HG02798 (cell line): Measurements from ENCODE around the gene LRIT1.
"Not testable (repeated sequence)": the region's sequence is repeated elsewhere in the genome, so short reads cannot be mapped to it uniquely, and the experiment has no call there.

Source experiments
- ATAC-seq: cut with Tn5 transposase; IDR thresholded peaks from one replicate; pipeline ENCODE4 v1.9.1; 2021; ENCODE audit warnings: mild to moderate bottlenecking; ENCODE audit not compliant: unreplicated experiment, poor library complexity

The LRIT1 gene

GRCh38 chr10:84241185-84241790 is at the start of gene LRIT1:
LRIT1 (minus strand) TSS chr10:84241546; CDS start chr10:84241439, 107 bp downstream.
- ATAC-seq: no peak

- ATAC-seq: no peak
These were observed 48.9 kb upstream of the LRIT1 start for GRCh38 chr10:84290235-84290634.

- no peak for ATAC-seq
These were observed 48.3 kb upstream of the LRIT1 start for GRCh38 chr10:84289521-84290200.

- ATAC-seq: no peak
These were observed 46.8 kb upstream of the LRIT1 start for GRCh38 chr10:84288151-84288550.

- ATAC-seq: no peak
These were observed 45.3 kb upstream of the LRIT1 start for GRCh38 chr10:84286695-84287094.

GRCh38 chr10:84279876-84280475 is 38.6 kb upstream of the LRIT1 start:
- ATAC-seq: not testable (repeated sequence)

GRCh38 chr10:84270708-84271107 is 29.4 kb upstream of the LRIT1 start:
- no peak for ATAC-seq

GRCh38 chr10:84269773-84270172 is 28.4 kb upstream of the LRIT1 start:
- ATAC-seq: no peak

- ATAC-seq: no peak
These were observed 27.8 kb upstream of the LRIT1 start for GRCh38 chr10:84269162-84269561.

- ATAC-seq: no peak
These were observed 26.3 kb upstream of the LRIT1 start for GRCh38 chr10:84267503-84268126.

GRCh38 chr10:84265418-84265817 is 24.1 kb upstream of the LRIT1 start:
- no peak for ATAC-seq

- ATAC-seq: peak; percentile 93
These were observed 23.3 kb upstream of the LRIT1 start for GRCh38 chr10:84264611-84265141.

GRCh38 chr10:84263716-84264115 is 22.4 kb upstream of the LRIT1 start:
- ATAC-seq: no peak

GRCh38 chr10:84262190-84262956 is 21.0 kb upstream of the LRIT1 start:
- no peak for ATAC-seq

- no peak for ATAC-seq
These were observed 20.0 kb upstream of the LRIT1 start for GRCh38 chr10:84261236-84261915.

GRCh38 chr10:84258034-84258695 is 16.8 kb upstream of the LRIT1 start:
- no peak for ATAC-seq

- no peak for ATAC-seq
These were observed 16.1 kb upstream of the LRIT1 start for GRCh38 chr10:84257343-84258020.

GRCh38 chr10:84256510-84257342 is 15.4 kb upstream of the LRIT1 start:
- peak; percentile 67 for ATAC-seq
